Measurements from ENCODE around the gene ERBB3. TPM values are rescaled to one million over a fixed set of nuclear protein-coding genes. Genes with fewer than 3 reads are reported as not detected.

The ERBB3 gene
- total RNA-seq, 1 experiment from 2014 or later = 170 TPM

DNA sequence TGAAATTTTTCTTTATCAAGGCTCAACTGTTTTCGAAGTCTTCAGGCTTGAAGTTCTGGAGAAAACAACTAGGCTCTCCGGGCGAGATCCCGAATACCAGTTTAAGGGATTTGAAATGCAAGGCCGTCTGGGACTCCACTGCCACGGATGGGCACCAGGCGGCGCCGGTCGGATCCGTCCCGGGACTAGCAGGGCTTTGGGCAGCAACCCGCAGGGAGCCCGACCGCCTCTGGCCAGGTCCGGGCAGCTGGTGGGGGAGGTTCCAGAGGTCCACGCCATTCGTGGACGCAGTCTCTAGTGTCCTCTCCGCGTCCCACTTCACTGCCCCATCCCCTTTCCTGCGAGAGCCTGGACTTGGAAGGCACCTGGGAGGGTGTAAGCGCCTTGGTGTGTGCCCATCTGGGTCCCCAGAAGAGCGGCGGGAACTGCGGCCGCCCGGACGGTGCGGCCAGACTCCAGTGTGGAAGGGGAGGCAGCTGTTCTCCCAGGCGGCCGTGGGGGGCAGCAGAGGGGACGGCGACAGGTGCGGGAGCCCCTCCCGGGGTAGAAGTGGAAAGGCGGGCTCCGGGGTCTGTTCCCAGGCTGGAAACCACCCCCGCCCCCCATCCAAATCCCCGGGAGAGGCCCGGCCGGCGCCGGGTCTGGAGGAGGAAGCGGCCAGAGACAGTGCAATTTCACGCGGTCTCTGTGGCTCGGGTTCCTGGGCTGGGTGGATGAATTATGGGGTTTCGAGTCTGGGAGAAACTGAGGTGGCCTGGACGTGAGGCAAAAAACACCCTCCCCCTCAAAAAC is 838 bp upstream of the ERBB3 start:
- H3K4me1 Mint-ChIP-seq (ENCODE audit: low read depth, unreplicated experiment) = peaks cover 21% of the 10 kb centered on the region
- peak; percentile 98 for DNase-seq
- no peaks in the 10 kb centered on the region for H3K9me3 Mint-ChIP-seq (ENCODE audit: low read depth, unreplicated experiment)
- peak overlapping the region; percentile 95 for H3K27ac Mint-ChIP-seq (ENCODE audit: unreplicated experiment)
- peak overlapping the region; percentile 99 for H3K4me3 Mint-ChIP-seq (ENCODE audit: low read depth, unreplicated experiment)
- CTCF ChIA-PET = interaction anchor here (0.5 to 1.7 kb wide), 10 partner anchors 12 to 416 kb away, joined by 3 to 23 read pairs (median 3); partner anchors contain the start of genes ORMDL2, PA2G4, SARNP and SMARCC2
- peaks cover 43% of the 10 kb centered on the region for H3K36me3 Mint-ChIP-seq (ENCODE audit: insufficient read depth, unreplicated experiment)
- TF ChIP-seq, protein P1, sequence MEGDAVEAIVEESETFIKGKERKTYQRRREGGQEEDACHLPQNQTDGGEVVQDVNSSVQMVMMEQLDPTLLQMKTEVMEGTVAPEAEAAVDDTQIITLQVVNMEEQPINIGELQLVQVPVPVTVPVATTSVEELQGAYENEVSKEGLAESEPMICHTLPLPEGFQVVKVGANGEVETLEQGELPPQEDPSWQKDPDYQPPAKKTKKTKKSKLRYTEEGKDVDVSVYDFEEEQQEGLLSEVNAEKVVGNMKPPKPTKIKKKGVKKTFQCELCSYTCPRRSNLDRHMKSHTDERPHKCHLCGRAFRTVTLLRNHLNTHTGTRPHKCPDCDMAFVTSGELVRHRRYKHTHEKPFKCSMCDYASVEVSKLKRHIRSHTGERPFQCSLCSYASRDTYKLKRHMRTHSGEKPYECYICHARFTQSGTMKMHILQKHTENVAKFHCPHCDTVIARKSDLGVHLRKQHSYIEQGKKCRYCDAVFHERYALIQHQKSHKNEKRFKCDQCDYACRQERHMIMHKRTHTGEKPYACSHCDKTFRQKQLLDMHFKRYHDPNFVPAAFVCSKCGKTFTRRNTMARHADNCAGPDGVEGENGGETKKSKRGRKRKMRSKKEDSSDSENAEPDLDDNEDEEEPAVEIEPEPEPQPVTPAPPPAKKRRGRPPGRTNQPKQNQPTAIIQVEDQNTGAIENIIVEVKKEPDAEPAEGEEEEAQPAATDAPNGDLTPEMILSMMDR (IDR thresholded peaks at IDR 0.05; ENCODE audit: unreplicated experiment) = peak; percentile 66
- intact Hi-C loops (cut with micrococcal nuclease; ENCODE audit: unreplicated experiment) = loop anchor here (1.0 kb wide), 2 partner anchors 26 to 32 kb away; no protein-coding TSS in a partner anchor
- no peaks in the 10 kb centered on the region for H3K27me3 Mint-ChIP-seq (ENCODE audit: unreplicated experiment)
- BruUV-seq (replicated peaks) = TSS peak; percentile 92

DNA sequence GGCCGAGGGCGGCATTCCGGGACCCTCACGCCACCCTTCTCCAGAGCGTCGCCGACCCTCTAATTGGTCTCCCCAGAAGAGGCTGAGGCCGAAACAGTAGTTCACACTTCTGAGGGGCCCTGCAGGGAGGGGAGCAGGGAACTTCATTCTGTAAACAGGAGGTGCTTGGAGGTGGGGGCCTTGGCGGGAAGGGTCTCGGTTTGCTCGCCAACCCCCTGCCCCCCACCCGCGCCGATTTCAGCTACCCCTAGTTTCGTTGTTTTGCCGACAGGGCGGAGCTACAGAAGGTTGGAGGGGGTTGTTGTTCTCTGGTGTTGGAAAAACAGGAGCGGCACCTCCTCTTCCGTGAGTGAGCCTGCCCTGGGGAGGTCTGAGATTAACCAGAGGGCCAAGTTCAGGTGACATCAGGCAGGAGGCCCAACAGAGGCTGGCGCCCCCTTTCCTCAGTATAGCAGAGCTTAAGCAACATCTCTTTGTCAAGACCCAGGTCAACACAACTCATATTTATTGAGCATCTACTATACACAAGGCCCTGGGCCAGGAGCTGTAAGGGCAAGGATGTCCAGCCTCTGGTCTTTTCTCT is 682 bp downstream of the ERBB3 start:
- CTCF ChIA-PET = interaction anchor here (0.7 to 1.7 kb wide), 7 partner anchors 10 to 263 kb away, joined by 3 to 6 read pairs (median 3); partner anchors contain the start of genes ORMDL2, PA2G4 and SARNP
- peaks cover 59% of the 10 kb centered on the region for H3K36me3 Mint-ChIP-seq (ENCODE audit: insufficient read depth, unreplicated experiment)
- peak overlapping the region; percentile 95 for H3K27ac Mint-ChIP-seq (ENCODE audit: unreplicated experiment)
- TF ChIP-seq, protein P1 (IDR thresholded peaks at IDR 0.05; ENCODE audit: unreplicated experiment) = no peak
- H3K27me3 Mint-ChIP-seq (ENCODE audit: unreplicated experiment) = no peaks in the 10 kb centered on the region
- DNase-seq = peak; percentile 55
- no TSS peak for BruUV-seq (replicated peaks)
- H3K4me1 Mint-ChIP-seq (ENCODE audit: low read depth, unreplicated experiment) = peaks cover 24% of the 10 kb centered on the region
- peak overlapping the region; percentile 99 for H3K4me3 Mint-ChIP-seq (ENCODE audit: low read depth, unreplicated experiment)
- intact Hi-C loops (cut with micrococcal nuclease; ENCODE audit: unreplicated experiment) = no loop called here
- H3K9me3 Mint-ChIP-seq (ENCODE audit: low read depth, unreplicated experiment) = no peaks in the 10 kb centered on the region

DNA sequence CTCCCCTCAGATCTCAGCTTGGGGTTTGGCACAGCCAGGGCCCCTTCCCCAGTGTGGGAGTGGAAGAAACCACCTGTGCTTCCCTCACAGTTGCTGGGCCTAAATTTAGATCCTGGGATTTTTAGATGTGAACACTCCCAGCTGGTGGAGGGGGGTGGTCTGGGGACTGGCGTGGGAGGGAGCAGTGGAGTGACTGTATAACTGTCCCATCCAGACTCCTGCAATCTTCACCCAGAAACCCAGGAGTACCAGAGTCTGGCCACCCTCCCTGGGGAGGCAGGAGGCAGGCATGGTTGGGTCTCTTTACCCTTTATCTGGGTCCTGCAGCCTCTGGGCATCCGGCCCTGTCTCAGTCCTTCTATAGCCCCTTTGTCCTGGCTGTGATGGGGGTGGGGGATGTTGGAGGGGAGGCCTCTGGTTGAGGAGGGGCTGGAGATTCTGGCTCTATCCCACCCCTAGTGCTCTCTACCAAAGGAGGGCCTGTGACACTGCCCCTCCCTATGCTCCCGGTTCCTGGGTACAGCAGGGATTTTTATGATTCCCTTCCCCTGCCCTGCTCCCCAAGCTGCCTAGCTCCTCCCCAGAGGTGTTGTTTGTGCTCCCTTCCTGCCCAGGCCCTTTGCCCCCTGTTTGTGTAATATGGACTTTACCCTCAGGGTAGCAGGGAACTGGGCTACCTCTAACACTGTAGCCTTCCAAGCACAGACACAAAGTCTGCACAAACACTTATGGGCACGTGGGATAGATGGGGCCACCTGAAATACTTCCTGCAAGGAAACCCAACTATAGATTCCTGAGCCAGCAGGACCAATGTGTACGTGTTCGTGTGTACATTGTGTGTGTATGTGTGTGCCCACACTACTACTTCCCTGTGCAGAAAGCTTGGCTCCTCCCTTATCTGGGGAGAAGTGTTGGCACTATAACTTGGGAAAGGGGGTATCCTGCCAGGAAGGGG is 1.7 kb downstream of the ERBB3 start:
- peaks cover 31% of the 10 kb centered on the region for H3K4me1 Mint-ChIP-seq (ENCODE audit: low read depth, unreplicated experiment)
- H3K36me3 Mint-ChIP-seq (ENCODE audit: insufficient read depth, unreplicated experiment) = peaks cover 69% of the 10 kb centered on the region
- TF ChIP-seq, protein P1 (IDR thresholded peaks at IDR 0.05; ENCODE audit: unreplicated experiment) = no peak
- intact Hi-C loops (cut with micrococcal nuclease; ENCODE audit: unreplicated experiment) = no loop called here
- CTCF ChIA-PET = interaction anchor here (0.6 to 1.4 kb wide), 4 partner anchors 11 to 24 kb away, joined by 3 to 6 read pairs (median 3); partner anchors contain the start of gene PA2G4
- peak overlapping the region; percentile 99 for H3K4me3 Mint-ChIP-seq (ENCODE audit: low read depth, unreplicated experiment)
- H3K9me3 Mint-ChIP-seq (ENCODE audit: low read depth, unreplicated experiment) = no peaks in the 10 kb centered on the region
- no TSS peak for BruUV-seq (replicated peaks)
- peak; percentile 60 for DNase-seq
- H3K27me3 Mint-ChIP-seq (ENCODE audit: unreplicated experiment) = no peaks in the 10 kb centered on the region
- H3K27ac Mint-ChIP-seq (ENCODE audit: unreplicated experiment) = peak overlapping the region; percentile 95

DNA sequence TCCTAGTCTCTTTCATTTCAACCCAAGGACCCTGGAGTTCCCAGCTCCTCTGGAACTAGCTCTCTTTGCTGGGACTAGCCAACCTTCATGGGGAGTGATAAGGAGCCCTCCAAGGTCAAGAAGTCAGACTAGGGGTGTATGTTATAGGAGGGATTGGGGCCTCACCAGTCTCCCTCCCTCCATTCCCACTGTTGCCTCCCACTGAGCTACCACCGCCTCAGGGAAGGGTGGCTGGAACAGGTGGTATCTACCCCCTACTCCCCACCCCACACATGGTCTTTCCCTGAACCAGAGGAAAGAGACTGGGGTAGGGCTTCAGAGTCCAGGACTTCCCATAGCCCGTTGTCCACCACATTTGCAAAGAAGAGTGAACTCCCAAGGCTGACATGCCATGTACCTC is 2.4 kb downstream of the ERBB3 start:
- Mint-ChIP-seq H3K9me3 (ENCODE audit: low read depth, unreplicated experiment) (no peaks in the 10 kb centered on the region), H3K36me3 (ENCODE audit: insufficient read depth, unreplicated experiment) (peaks cover 75% of the 10 kb centered on the region), H3K27ac (ENCODE audit: unreplicated experiment) (no peak overlapping the region), H3K4me3 (ENCODE audit: low read depth, unreplicated experiment) (peak overlapping the region; percentile 99), H3K27me3 (ENCODE audit: unreplicated experiment) (no peaks in the 10 kb centered on the region), H3K4me1 (ENCODE audit: low read depth, unreplicated experiment) (peaks cover 34% of the 10 kb centered on the region)
- no peak for DNase-seq
- no TSS peak for BruUV-seq (replicated peaks)
- intact Hi-C loops (cut with micrococcal nuclease; ENCODE audit: unreplicated experiment) = no loop called here
- CTCF ChIA-PET = interaction anchor here (0.9 kb wide), 1 partner anchor 22 kb away, joined by 3 read pairs; the partner anchor contains the start of gene PA2G4
- TF ChIP-seq, protein P1 (IDR thresholded peaks at IDR 0.05; ENCODE audit: unreplicated experiment) = no peak
